Natural killer cell (primary cell): ENCODE measurements around the gene GTF2F1. TPM values are rescaled to one million over a fixed set of nuclear protein-coding genes. Genes with fewer than 3 reads are reported as not detected.

Experiments
- ATAC-seq, 3 donors: fragments of 150-1000 bp in 2 of 3; fragments of 200-7000 bp in 1 of 3; cut with Tn5 transposase; 1 replicate in 1 of 3; 2 replicates in 2 of 3; pipeline ENCODE4 v1.10.0; 2021; ENCODE audit warnings: mild to moderate bottlenecking in 2 of 3, moderate library complexity in 2 of 3
- DNase-seq, 2 donors: peaks; one replicate each; pipeline versions ENCODE4 v3.0.0 to v3.0.0-alpha.2; 2013 to 2021; ENCODE audit warnings: mixed read lengths in 1 of 2
- H3K27ac ChIP-seq: one replicate; pipeline ENCODE4 v1.5.1; 2013; ENCODE audit warnings: mild to moderate bottlenecking, low read length
- H3K27me3 ChIP-seq: one replicate; pipeline ENCODE4 v1.6.1; 2013; ENCODE audit warnings: low read length; ENCODE audit not compliant: control insufficient read depth, insufficient read depth
- H3K36me3 ChIP-seq: one replicate; pipeline ENCODE4 v1.6.1; 2013; ENCODE audit warnings: low read length; ENCODE audit not compliant: control insufficient read depth, insufficient read depth
- H3K4me1 ChIP-seq: one replicate; pipeline ENCODE4 v1.6.1; 2013; ENCODE audit warnings: low read length; ENCODE audit not compliant: control insufficient read depth, insufficient read depth
- H3K4me3 ChIP-seq: one replicate; pipeline ENCODE4 v1.5.1; 2013; ENCODE audit warnings: low read length
- H3K9me3 ChIP-seq: one replicate; pipeline ENCODE4 v1.6.1; 2013; ENCODE audit warnings: low read length; ENCODE audit not compliant: control insufficient read depth, insufficient read depth
- H3K27ac Mint-ChIP-seq, 2 donors: one replicate each; pipeline ENCODE4 v1.8.0; 2022; ENCODE audit warnings: mild to moderate bottlenecking in 2 of 2, mixed read lengths in 2 of 2, moderate library complexity in 1 of 2
- H3K27me3 Mint-ChIP-seq, 2 donors: one replicate each; pipeline ENCODE4 v1.8.0; 2022; ENCODE audit warnings: low read depth in 2 of 2, mixed read lengths in 2 of 2
- H3K36me3 Mint-ChIP-seq: one replicate; pipeline ENCODE4 v1.8.0; 2022; ENCODE audit warnings: mixed read lengths
- H3K4me1 Mint-ChIP-seq, 2 donors: one replicate each; pipeline ENCODE4 v1.8.0; 2022; ENCODE audit warnings: mixed read lengths in 2 of 2
- H3K4me3 Mint-ChIP-seq: one replicate; pipeline ENCODE4 v1.8.0; 2022; ENCODE audit warnings: mild to moderate bottlenecking, moderate library complexity, mixed read lengths
- H3K9me3 Mint-ChIP-seq, 2 donors: one replicate each; pipeline ENCODE4 v1.8.0; 2022; ENCODE audit warnings: mixed read lengths in 2 of 2
- WGBS: methylation state at CpG from one replicate; pipeline ENCODE4 v1.1.7; 2013; ENCODE audit warnings: missing lambda C conversion rate; ENCODE audit not compliant: insufficient coverage; 5-methylcytosine and 5-hydroxymethylcytosine counted together
- intact Hi-C: fragments of 100-400 bp; cut with micrococcal nuclease; formaldehyde crosslinking; loops from one replicate; pipeline ENCODE4 v1.14.2; 2022
- total RNA-seq, 4 donors: library from RNA; stranded (reverse); fragments of 120-200 nt in 1 of 4; gene quantifications; one replicate each; pipeline versions ENCODE4 v1.2.3 to v1.2.4, GENCODE V29; 2013 to 2022
- TF ChIP-seq, protein P1 (sequence below): fragments of 200-600 bp; IDR thresholded peaks from one replicate; pipeline ENCODE4 v1.8.0; 2022; ENCODE audit warnings: antibody characterized with exemption

The GTF2F1 gene
- total RNA-seq, 3 donors from 2014 or later (not counting 1 experiment from before 2014, with no cell fraction given), result 56.6 to 63.9 (median 63.9) TPM

DNA sequence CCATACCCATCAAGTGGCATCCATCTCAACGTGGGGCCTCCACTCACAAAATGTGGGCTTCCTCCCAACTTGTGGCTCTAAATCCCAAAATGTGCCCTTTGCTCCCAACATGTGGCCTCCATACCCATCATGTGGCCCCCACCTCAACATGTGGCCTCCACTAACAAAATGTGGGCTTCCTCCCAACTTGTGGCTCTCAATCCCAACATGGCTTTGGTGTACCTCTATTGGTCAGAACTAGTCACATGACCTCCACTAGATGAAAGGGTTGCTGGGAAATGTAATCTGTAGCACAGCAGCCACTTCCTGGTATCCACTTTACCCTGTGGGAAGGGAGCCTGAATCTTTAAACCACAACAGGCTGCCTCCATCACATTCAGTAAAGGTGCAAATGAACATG is 49.5 kb downstream of the GTF2F1 start:
- no peaks in the 10 kb centered on the region for H3K27me3 ChIP-seq
- Mint-ChIP-seq H3K4me1 (no peaks in the 10 kb centered on the region), H3K4me3 (no peak overlapping the region), H3K36me3 (no peaks in the 10 kb centered on the region), H3K27ac (no peak overlapping the region), H3K9me3 (no peaks in the 10 kb centered on the region), H3K27me3 (no peaks in the 10 kb centered on the region)
- intact Hi-C loops, result no loop called here
- DNase-seq (no peak), ATAC-seq (no peak)
- 95% methylated on average over 1 of the region's 1 CpG for WGBS
- TF ChIP-seq, protein P1, sequence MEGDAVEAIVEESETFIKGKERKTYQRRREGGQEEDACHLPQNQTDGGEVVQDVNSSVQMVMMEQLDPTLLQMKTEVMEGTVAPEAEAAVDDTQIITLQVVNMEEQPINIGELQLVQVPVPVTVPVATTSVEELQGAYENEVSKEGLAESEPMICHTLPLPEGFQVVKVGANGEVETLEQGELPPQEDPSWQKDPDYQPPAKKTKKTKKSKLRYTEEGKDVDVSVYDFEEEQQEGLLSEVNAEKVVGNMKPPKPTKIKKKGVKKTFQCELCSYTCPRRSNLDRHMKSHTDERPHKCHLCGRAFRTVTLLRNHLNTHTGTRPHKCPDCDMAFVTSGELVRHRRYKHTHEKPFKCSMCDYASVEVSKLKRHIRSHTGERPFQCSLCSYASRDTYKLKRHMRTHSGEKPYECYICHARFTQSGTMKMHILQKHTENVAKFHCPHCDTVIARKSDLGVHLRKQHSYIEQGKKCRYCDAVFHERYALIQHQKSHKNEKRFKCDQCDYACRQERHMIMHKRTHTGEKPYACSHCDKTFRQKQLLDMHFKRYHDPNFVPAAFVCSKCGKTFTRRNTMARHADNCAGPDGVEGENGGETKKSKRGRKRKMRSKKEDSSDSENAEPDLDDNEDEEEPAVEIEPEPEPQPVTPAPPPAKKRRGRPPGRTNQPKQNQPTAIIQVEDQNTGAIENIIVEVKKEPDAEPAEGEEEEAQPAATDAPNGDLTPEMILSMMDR, result no peak
- H3K4me1 ChIP-seq, result no peaks in the 10 kb centered on the region
- no peaks in the 10 kb centered on the region for H3K36me3 ChIP-seq
- H3K27ac ChIP-seq, result no peak overlapping the region
- no peak overlapping the region for H3K4me3 ChIP-seq
- H3K9me3 ChIP-seq, result no peaks in the 10 kb centered on the region

DNA sequence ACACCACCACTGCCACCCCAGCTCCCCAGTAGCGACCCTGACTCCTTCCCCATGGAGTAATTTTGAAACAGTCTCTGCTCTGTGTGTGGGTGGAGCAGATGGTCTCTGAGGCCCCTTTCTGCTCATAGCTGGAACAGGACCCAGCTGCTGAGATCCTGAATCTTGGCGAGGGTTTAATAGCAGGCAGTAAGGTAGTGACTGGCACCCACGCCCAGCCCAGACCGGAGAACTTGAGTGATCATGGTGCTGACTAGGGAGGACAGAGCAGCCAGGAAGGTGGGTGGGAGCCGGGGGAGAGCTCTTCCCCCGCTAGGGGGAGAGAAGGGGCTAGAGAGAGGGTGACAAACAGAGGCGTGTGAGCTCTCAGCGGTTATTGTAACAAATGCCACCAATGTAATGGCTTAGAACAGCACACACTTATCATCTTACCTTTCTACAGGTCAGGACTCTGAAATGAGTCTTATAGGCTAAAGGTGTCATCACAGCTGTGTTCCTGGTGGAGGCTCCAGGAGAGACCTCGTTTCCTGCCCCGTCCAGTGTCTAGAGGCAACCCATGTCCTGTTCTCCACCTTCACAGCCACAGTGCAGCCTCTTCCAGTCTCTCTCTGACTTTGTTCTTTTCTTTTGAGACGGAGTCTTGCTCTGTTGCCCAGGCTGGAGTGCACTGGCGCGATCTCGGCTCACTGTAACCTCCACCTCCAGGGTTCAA is 52.3 kb downstream of the GTF2F1 start:
- Mint-ChIP-seq H3K36me3 (no peaks in the 10 kb centered on the region), H3K27ac (no peak overlapping the region), H3K4me3 (no peak overlapping the region), H3K9me3 (no peaks in the 10 kb centered on the region), H3K27me3 (no peaks in the 10 kb centered on the region), H3K4me1 (no peaks in the 10 kb centered on the region)
- Histone ChIP-seq H3K27me3 (no peaks in the 10 kb centered on the region), H3K4me1 (no peaks in the 10 kb centered on the region), H3K27ac (no peak overlapping the region), H3K4me3 (no peak overlapping the region), H3K36me3 (no peaks in the 10 kb centered on the region), H3K9me3 (no peaks in the 10 kb centered on the region)
- intact Hi-C loops, result no loop called here
- ATAC-seq (no peak), DNase-seq (no peak)
- TF ChIP-seq, protein P1, result no peak
- WGBS, result 75% methylated on average over 13 of the region's 14 CpGs

DNA sequence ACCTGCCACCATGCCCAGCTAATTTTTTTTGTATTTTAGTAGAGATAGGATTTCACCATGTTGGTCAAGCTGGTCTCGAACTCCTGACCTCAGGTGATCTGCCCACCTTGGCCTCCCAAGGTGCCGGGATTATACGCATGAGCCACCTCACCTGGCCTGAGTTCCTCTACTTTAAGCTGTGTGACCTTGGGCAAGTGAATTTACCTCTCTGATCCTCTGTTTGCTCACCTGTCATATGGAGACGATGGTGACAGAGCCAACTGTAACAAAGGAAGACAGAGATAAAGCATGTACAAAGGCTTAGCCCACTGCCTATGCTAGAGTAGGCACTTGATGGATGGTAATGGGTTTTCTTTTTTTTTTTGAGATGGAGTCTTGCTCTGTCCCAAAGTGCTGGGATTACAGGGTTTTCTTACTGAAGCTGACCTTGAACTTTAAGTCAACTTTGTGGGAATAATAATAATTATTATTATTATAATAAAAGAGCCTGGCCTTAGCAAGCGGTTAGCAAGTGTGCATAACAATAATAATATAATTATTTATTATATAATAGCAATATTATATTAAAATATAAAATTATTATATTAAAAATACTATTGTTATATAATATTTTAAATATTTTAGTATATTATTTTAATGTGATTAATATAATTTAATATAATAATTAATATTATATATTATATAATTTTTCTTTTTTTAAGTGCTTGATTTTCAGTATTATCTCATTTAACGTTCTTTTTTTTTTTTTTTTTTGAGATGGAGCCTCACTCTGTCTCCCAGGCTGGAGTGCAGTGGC is 58.3 kb downstream of the GTF2F1 start:
- DNase-seq (no peak), ATAC-seq (no peak)
- no peak overlapping the region for H3K4me3 ChIP-seq
- no peaks in the 10 kb centered on the region for H3K36me3 Mint-ChIP-seq
- H3K27ac ChIP-seq, result no peak overlapping the region
- H3K27ac Mint-ChIP-seq, result no peak overlapping the region
- no peaks in the 10 kb centered on the region for H3K36me3 ChIP-seq
- no peaks in the 10 kb centered on the region for H3K4me1 ChIP-seq
- no peaks in the 10 kb centered on the region for H3K9me3 ChIP-seq
- no peaks in the 10 kb centered on the region for H3K9me3 Mint-ChIP-seq
- 92% methylated on average over 4 of the region's 6 CpGs for WGBS
- H3K4me1 Mint-ChIP-seq, result no peaks in the 10 kb centered on the region
- TF ChIP-seq, protein P1, result no peak
- H3K27me3 Mint-ChIP-seq, result no peaks in the 10 kb centered on the region
- intact Hi-C loops, result no loop called here
- H3K4me3 Mint-ChIP-seq, result no peak overlapping the region
- H3K27me3 ChIP-seq, result no peaks in the 10 kb centered on the region
